Right lobe of liver (tissue), 6 donors: ENCODE measurements around the gene HAUS2. TPM values are rescaled to one million over a fixed set of nuclear protein-coding genes. Genes with fewer than 3 reads are reported as not detected.
A peak's percentile ranks its signal among the peaks of the same experiment; 100 is the strongest.

Experiments used
- ATAC-seq, 4 donors: fragments of 200-7000 bp; cut with Tn5 transposase; one replicate each; pipeline ENCODE4 v1.9.1; 2020; ENCODE audit warnings: mild to moderate bottlenecking in 4 of 4, moderate library complexity in 4 of 4
- DNase-seq, 3 donors: peaks; one replicate each; pipeline ENCODE4 v3.0.0-alpha.2; 2020
- H3K27ac ChIP-seq, 3 donors: fragments of 200-600 bp; one replicate each; pipeline ENCODE4 v1.8.0; 2022
- H3K27me3 ChIP-seq, 2 donors: fragments of 200-600 bp; one replicate each; pipeline ENCODE4 v1.8.0; 2022
- H3K36me3 ChIP-seq, 4 donors: fragments of 200-600 bp; sonication (generic) in 1 of 4; one replicate each; pipeline versions ENCODE4 v1.5.1 to v1.8.0; 2017 to 2022; ENCODE audit warnings: control low read depth in 1 of 4
- H3K4me1 ChIP-seq, 4 donors: fragments of 200-600 bp; sonication (generic) in 1 of 4; one replicate each; pipeline versions ENCODE4 v1.5.1 to v1.8.0; 2017 to 2022; ENCODE audit warnings: control low read depth in 1 of 4
- H3K4me3 ChIP-seq, 3 donors: fragments of 200-600 bp; one replicate each; pipeline ENCODE4 v1.8.0; 2022
- H3K9me3 ChIP-seq, 4 donors: fragments of 200-600 bp; sonication (generic) in 1 of 4; one replicate each; pipeline versions ENCODE4 v1.5.1 to v1.8.0; 2017 to 2022; ENCODE audit warnings: control low read depth in 1 of 4
- POLR2A ChIP-seq: fragments of 450-650 bp; IDR thresholded peaks from one replicate; pipeline ENCODE4 v1.6.1; 2017; ENCODE audit warnings: antibody characterized with exemption, mild to moderate bottlenecking
- WGBS: methylation state at CpG from one replicate; pipeline ENCODE4 v1.1.6; 2018; ENCODE audit warnings: low coverage, low lambda C conversion rate; ENCODE audit not compliant: insufficient coverage; ENCODE audit errors: missing lambda C conversion rate; 5-methylcytosine and 5-hydroxymethylcytosine counted together
- intact Hi-C, 2 donors: fragments of 100-400 bp; cut with DNase I; formaldehyde crosslinking; loops; one replicate each; pipeline versions ENCODE4 v1.11.2 to v1.14.1; 2022
- total RNA-seq, 6 experiments: library from RNA; depleted of rRNA in 2 of 6; stranded (reverse); fragments of >200 nt in 2 of 6; fragmentation: NEBNext Ultra II Directional in 3 of 6; extraction: Animal tissue kit (Norgen Biotek cat#: 25700) in 3 of 6; gene quantifications; one replicate each; pipeline versions ENCODE4 v1.1.0 to v1.2.4, GENCODE V29; 2016 to 2023
- TF ChIP-seq, protein P1 (sequence below), 4 donors: fragments of 200-600 bp in 3 of 4; fragments of 450-650 bp in 1 of 4; IDR thresholded peaks; one replicate each; pipeline versions ENCODE4 v1.5.1 to v1.8.0; 2016 to 2022; ENCODE audit warnings: antibody characterized with exemption in 4 of 4, mild to moderate bottlenecking in 2 of 4
- donor health status: DM: no; HTN: yes; CAD: no.
- donor health status: DM: no; HTN: no; CAD: no.
- donor health status: DM: no; HTN: no; CAD: no.
- donor health status: DM: no; HTN: yes; CAD: no.
- donor health status: DM: no; HTN: yes; CAD: no.

The HAUS2 gene
- total RNA-seq, 6 experiments from 2014 or later: 5.8 to 19.5 (median 8.6) TPM

DNA sequence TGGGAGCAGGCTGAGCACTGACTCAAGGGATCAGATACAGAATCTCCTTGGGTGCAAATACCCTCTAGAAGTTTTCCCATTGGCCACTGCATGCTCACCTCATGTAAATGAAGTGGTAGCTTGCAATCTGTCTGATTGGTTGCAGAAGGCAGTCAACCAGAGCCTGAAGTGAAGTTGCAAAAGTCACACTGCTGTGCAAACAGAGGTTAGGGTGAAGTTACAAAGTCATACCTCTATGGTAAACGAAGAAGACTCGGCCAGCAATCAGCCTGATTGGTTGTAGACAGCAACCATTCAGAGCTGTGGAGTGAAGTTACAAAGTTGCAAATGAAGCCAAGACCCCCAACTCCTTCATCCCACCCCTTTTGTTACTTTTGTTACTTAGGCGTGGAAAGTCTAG, 53.9 kb downstream of the HAUS2 start:
- no peaks in the 10 kb centered on the region for H3K27me3 ChIP-seq
- H3K9me3 ChIP-seq: no peaks in the 10 kb centered on the region
- no peaks in the 10 kb centered on the region for H3K36me3 ChIP-seq
- ATAC-seq (peak in 1 of 4 donors; percentile 29), DNase-seq (no peak)
- WGBS: 0% methylated on average over 2 of the region's 3 CpGs
- intact Hi-C loops: no loop called here
- TF ChIP-seq, protein P1, sequence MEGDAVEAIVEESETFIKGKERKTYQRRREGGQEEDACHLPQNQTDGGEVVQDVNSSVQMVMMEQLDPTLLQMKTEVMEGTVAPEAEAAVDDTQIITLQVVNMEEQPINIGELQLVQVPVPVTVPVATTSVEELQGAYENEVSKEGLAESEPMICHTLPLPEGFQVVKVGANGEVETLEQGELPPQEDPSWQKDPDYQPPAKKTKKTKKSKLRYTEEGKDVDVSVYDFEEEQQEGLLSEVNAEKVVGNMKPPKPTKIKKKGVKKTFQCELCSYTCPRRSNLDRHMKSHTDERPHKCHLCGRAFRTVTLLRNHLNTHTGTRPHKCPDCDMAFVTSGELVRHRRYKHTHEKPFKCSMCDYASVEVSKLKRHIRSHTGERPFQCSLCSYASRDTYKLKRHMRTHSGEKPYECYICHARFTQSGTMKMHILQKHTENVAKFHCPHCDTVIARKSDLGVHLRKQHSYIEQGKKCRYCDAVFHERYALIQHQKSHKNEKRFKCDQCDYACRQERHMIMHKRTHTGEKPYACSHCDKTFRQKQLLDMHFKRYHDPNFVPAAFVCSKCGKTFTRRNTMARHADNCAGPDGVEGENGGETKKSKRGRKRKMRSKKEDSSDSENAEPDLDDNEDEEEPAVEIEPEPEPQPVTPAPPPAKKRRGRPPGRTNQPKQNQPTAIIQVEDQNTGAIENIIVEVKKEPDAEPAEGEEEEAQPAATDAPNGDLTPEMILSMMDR (IDR thresholded peaks at IDR 0.05): no peak
- TF ChIP-seq POLR2A: no peak
- no peaks in the 10 kb centered on the region for H3K4me1 ChIP-seq
- H3K27ac ChIP-seq: no peak overlapping the region
- no peak overlapping the region for H3K4me3 ChIP-seq

DNA sequence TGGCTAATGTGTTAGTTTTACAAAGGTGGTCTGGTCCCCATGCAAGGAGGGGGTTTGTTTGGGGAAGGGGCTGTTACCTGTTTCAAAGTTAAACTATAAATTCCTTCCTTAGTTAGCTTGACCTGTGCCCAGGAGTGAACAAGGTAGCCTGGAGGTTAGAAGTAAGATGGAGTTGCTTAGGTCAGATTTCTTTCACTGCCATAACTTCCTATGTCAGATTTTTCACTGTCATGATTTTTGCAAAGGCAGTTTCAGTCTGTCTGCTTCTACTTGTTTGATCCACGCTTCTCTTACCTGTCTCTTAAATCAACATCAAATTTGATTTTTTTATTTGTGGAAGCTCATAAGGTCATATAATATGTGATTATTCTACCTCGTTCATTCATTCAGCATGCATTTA, 55.3 kb downstream of the HAUS2 start:
- no peaks in the 10 kb centered on the region for H3K9me3 ChIP-seq
- H3K4me3 ChIP-seq: no peak overlapping the region
- no peak for TF ChIP-seq POLR2A
- no peak for ATAC-seq
- no peak overlapping the region for H3K27ac ChIP-seq
- no peaks in the 10 kb centered on the region for H3K27me3 ChIP-seq
- H3K4me1 ChIP-seq: no peaks in the 10 kb centered on the region
- H3K36me3 ChIP-seq: no peaks in the 10 kb centered on the region
- intact Hi-C loops: no loop called here
- DNase-seq: no peak
- WGBS: 76% methylated on average over 2 of the region's 2 CpGs

GRCh38 chr15:42604894-42605744, 56.5 kb downstream of the HAUS2 start:
- intact Hi-C loops: no loop called here
- no peak for DNase-seq
- Histone ChIP-seq H3K36me3 (no peaks in the 10 kb centered on the region), H3K27ac (no peak overlapping the region), H3K4me1 (no peaks in the 10 kb centered on the region), H3K4me3 (no peak overlapping the region), H3K9me3 (no peaks in the 10 kb centered on the region), H3K27me3 (no peaks in the 10 kb centered on the region)
- 64% methylated on average over 5 of the region's 8 CpGs for WGBS
- ATAC-seq: peak; percentile 38 to 58 (median 52)
- TF ChIP-seq POLR2A: no peak
- TF ChIP-seq, protein P1 (IDR thresholded peaks at IDR 0.05): no peak

DNA sequence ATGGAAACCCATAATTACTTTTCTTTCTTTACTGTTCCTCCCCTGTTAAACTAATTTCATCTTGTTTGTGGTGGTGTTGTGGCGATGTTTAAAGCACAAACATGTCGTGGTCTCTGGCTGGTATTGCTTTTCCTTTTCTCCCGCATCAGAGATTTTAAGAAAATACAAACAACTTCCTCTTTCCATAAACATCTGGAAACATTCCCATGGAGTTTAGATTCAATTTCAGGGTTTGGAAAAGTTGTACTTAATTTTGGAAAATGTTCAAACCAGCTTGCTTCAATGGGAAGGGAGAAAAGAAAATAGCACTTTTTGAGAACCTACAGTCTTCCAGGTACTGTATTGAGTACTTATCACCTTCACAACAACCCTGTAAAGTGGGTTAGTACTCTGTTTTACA, 57.2 kb downstream of the HAUS2 start:
- no peaks in the 10 kb centered on the region for H3K27me3 ChIP-seq
- H3K4me1 ChIP-seq: no peaks in the 10 kb centered on the region
- no peaks in the 10 kb centered on the region for H3K36me3 ChIP-seq
- DNase-seq: no peak
- no peak for ATAC-seq
- H3K4me3 ChIP-seq: no peak overlapping the region
- TF ChIP-seq POLR2A: no peak
- TF ChIP-seq, protein P1 (IDR thresholded peaks at IDR 0.05): no peak
- H3K27ac ChIP-seq: no peak overlapping the region
- 44% methylated on average over 3 of the region's 3 CpGs for WGBS
- intact Hi-C loops: no loop called here
- H3K9me3 ChIP-seq: no peaks in the 10 kb centered on the region

DNA sequence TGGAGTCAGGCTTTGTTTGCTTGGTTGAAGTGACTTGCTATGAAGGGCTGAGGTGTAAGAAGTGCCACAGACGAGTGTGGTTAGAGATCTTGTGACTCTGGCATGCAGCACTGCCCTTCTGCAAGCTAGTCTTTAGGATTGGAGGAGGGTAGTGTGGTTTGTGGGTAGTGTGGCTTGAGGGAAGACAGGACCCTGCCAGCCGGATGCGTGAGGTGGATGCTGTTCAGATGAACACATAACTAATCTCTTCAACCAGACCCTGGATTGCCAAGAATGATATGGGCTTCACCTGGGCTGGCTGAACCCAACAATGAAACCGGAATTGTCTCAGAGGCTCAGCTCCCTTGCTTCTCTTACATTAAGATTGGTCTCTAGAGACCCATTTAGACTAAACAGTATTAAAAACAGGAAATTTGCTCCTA, 59.5 kb downstream of the HAUS2 start:
- H3K4me3 ChIP-seq: no peak overlapping the region
- WGBS: 56% methylated on average over 2 of the region's 4 CpGs
- ATAC-seq: no peak
- no peak overlapping the region for H3K27ac ChIP-seq
- H3K27me3 ChIP-seq: no peaks in the 10 kb centered on the region
- no peak for TF ChIP-seq POLR2A
- TF ChIP-seq, protein P1 (IDR thresholded peaks at IDR 0.05): no peak
- no peak for DNase-seq
- no peaks in the 10 kb centered on the region for H3K9me3 ChIP-seq
- intact Hi-C loops: no loop called here
- H3K36me3 ChIP-seq: no peaks in the 10 kb centered on the region
- no peaks in the 10 kb centered on the region for H3K4me1 ChIP-seq
